SK-N-MC (cell line): ENCODE results near the gene CDC23.

ENCODE experiments used
- EZH2 ChIP-seq: fragments of 200-600 bp; sonication (generic); IDR thresholded peaks from one replicate; pipeline ENCODE4 v1.6.1; 2017; ENCODE audit warnings: antibody characterized with exemption
- FOXP2 ChIP-seq: optimal IDR thresholded peaks from 2 replicates; pipeline ENCODE3; 2011; ENCODE audit warnings: mild to moderate bottlenecking, moderate library complexity; ENCODE audit not compliant: insufficient read depth; ENCODE audit errors: extremely low read length, control extremely low read depth
- POLR2AphosphoS5 ChIP-seq: IDR thresholded peaks from 2 replicates; pipeline ENCODE4 v1.6.1; 2012; ENCODE audit warnings: mild to moderate bottlenecking, low read depth, low read length, borderline replicate concordance

- TF ChIP-seq EZH2 (no peak), POLR2AphosphoS5 (no peak), FOXP2 (no peak)
Observed at GRCh38 chr5:138258704-138259292, 45.7 kb upstream of the CDC23 start.
